GM19328 (cell line): ENCODE measurements around the gene SZRD1.
A peak's percentile ranks its signal among the peaks of the same experiment; 100 is the strongest.

ENCODE experiments used
- ATAC-seq: cut with Tn5 transposase; IDR thresholded peaks from one replicate; pipeline ENCODE4 v1.9.1; 2021; ENCODE audit warnings: mild to moderate bottlenecking, moderate library complexity; ENCODE audit not compliant: unreplicated experiment

SZRD1 gene

DNA sequence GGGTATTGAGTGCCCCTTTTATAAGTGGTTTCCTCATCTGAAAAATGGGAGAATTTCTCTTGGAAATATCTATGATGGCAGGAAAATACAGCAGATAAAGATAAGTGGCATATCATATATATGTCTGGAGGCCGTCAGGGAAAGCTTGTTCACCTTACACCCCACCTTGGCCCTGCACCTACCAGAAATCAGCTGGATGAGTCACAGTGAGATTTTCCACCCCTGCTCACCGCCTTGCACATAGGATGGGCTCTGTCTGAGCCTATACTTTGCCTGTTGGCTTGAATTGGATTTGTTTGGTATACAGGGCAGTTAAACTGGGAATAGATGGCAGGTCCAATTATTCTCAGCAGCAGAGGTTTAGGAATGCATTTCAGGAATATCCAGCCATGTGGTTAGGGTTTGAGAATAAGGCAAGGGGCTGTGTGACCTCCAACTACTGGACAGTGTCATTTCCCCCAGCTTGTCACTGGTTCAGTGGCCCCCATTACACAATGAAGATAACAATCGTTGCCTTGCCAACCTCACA lies 70.0 kb downstream of the SZRD1 start, which contains the start of gene SPATA21:
Gene SPATA21 (minus strand): TSS at position 479 of the 529 bp plus-strand sequence. CDS start 6,053 bp downstream, outside the sequence.
- no peak for ATAC-seq

DNA sequence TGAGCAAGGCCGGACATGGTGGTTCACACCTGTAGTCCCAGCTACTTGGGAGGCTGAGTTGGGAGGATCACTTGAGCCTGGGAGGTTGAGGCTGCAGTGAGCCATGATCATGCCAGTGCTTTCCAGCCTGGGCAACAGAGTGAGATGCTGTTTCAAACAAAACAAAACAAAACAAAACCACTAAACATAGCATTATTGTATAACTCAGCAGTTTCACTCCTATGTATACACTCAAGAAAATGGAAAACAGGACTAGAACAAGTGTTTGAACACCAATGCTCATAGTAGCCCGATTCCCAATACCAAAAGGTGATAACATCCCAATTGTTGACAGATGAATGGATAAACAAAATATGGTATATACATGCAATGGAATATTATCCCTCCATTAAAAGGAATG lies 71.5 kb downstream of the SZRD1 start:
- ATAC-seq: no peak

DNA sequence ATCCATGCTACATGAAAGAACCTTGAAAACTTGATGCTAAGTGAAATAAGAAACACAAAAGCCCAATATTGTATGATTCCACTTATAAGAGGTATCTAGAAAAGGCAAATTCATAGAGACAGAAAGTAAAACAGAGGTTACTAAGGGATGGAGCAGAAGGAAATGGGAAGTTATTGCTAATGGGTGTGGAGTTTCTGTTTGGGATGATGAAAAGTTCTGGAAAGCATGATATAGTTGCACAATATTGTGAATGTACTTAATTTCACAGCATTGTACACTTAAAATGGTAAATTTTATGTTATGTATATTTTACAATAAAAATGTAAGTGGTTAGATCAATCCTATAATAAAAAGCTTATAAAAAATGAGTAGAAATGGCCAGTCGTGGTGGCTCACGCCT lies 71.9 kb downstream of the SZRD1 start:
- ATAC-seq: no peak

DNA sequence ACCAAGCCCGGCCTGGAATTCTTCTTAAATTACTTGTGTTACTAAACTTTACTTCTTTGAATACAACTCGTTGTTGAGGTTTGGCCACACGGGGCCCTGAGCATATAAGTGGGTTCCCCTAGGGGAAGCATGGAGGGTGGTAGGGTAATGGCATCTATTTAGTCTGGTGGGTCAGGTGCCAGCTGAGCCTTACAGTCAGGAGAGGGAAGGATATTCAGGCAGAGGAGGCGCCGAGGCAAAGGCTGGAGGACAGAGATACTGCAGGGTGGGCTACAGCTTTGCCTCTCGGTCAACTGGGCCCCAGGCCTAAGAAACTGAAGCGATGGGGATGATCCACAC lies 73.1 kb downstream of the SZRD1 start:
- peak; percentile 24 for ATAC-seq

DNA sequence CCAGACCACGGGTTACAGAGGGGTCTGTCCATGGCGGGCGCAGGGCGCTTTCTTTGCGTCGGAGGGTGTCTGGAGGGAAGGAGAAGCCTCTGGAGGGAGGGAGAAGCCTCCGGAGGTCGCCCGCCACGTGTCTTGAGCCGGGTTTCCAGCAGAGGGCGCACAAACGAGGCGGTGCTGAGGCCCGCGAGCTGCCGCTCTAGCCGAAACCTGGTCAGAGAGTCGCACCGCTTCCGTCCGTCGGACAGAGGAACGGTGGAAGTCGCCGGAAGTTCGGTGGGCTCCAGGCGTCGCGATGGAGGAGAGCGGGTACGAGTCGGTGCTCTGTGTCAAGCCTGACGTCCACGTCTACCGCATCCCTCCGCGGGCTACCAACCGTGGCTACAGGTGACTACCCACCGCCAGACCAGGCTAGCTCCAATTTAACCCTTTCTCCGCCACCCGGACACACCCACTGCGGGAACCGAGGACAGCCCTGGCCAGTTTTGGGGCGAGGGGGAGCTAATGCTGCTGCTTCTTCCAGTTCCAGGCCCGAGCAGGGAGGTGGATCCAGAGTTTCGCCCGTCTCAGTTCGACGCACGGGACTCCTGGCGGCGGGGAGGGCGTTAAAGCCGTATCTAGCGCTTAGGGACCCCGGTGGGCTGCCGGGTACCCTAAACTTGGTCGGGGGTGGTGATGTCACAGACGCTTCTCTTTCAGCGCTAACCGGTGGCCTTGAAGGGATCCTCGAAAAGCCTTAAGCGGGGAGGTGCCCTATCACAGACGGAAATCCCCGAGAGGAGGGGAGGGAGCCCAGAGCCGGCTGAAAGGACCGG lies 73.6 kb downstream of the SZRD1 start, which contains the start of gene NECAP2:
Gene NECAP2 (plus strand): TSS at position 255 of the 812 bp plus-strand sequence. CDS start 38 bp downstream, at position 293.
- peak; percentile 81 for ATAC-seq

DNA sequence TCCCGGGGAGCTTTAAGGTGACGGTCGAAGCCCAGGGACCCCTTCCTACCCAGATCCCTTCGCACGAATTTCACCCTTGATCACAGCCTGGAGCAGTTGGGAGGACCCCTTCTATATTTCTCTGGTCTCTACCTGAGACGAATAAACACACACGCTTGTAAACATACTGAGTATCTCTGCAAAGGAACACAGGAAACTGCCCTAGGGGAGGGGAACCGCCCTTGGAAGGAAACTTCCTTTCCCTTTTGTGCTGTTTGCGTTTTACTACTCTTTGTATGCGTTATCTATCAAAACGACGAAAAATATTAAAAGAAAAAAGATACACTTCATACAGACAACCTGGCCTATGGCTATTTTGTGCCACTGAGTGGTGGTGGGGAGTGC lies 74.2 kb downstream of the SZRD1 start:
- no peak for ATAC-seq

DNA sequence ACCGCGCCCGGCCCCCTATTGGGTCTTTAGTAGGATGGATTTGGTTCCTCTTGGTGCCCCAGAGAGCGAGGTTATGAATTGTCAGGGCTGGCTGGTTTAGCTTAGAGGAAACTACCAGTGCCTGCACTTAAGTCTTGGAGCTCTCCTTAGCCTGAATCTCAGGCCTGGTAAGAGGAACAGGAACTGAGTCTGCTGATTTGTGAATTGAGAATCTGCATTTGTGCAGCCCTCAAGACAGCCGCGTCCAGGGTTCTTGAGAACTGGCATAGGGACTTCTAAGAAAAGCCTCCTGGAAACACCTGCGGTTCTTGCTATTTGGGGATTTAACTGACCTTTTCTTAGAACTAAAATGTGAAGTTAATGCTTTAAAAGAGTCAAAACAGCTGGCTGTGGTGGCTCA lies 75.2 kb downstream of the SZRD1 start:
- ATAC-seq: no peak

DNA sequence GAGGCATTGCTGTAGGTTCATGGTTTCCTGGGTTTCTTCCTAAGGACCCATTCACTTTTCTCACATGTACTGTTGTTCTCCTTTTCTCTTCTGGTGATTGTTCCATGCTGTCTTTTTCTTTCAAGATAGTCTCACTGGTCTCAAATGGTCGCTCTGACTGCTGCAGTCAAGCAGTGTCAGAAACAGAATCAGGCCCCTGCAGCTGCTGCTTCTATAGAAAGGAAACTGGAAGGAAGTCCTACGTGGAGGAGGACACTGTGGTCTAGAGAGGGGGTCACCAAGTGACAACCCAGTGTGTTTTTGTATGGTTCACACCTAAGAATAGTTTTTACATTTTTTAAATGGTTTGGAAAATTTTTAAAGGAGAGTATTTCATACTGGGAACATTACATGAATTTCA lies 75.9 kb downstream of the SZRD1 start:
- ATAC-seq: no peak

DNA sequence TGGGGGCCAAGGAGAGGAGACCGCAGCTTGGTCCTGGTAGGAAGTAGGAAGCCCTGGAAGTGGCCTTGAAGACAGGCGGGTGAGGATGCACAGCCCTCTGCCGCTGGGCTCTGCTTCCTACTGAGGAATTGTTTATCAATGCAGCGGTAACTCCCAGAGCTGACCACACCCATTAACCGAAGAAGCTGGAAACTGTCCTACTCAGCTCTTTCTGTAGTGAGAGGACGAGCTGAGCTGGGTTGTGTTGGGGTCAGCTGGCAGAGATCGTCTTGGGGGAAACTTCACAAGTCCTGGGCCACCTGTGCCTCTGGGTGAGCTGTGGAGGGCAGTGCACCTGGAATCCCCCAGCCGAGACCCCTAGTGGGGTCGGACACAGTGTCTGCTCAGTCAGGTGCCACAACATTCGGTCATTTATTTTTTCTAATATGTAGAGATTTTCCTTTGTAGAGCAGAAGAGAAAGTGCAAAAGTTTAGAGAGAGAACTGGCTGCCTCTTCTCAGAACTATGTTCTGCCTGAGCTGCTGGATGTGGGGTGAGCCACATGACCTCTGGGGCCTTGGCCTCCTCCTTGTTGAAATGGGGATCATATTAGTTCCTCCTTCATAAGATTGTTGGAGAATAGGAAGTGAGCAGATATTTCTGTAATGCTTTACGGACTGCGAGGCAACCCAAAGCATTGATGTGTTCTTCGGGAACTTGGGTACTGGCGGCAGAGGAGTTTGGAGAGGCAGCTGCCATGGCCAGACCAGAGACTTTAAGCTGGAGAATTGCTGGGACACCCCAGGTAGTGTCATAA lies 77.1 kb downstream of the SZRD1 start:
- no peak for ATAC-seq

DNA sequence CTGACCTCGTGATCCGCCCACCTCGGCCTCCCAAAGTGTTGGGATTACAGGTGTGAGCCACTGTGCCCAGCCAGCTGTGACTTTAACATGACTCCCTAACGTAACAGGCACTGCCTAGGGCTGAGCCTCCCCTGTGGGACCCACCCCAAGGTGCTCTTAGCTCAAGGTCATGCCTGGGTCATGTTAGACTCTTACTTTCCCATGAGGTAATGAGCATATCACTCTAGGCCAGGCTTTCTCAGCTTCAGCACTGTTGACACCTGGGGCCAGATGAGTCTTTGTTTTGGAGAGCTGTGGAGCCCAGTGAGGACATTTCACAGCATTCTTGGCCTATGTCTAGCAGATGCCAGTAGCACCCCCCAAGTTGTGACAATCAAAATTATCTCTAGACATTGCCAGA lies 78.0 kb downstream of the SZRD1 start:
- ATAC-seq: no peak

DNA sequence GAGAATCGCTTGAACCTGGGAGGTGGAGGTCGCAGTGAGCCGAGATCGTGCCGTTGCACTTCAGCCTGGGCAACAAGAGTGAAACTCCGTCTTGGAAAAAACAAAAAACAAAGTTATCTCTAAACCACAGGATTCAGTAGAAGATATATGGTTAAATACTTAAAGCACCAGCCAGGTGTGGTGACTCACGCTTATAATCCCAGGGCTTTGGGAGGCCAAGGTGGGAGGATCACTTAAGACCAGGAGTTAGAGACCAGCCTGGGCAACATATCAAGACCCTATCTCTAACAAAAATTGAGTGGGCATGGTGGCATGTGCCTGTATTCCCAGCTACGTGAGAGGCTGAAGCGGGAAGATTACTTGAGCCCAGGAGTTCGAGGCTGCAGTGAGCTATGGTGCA lies 79.1 kb downstream of the SZRD1 start:
- no peak for ATAC-seq

DNA sequence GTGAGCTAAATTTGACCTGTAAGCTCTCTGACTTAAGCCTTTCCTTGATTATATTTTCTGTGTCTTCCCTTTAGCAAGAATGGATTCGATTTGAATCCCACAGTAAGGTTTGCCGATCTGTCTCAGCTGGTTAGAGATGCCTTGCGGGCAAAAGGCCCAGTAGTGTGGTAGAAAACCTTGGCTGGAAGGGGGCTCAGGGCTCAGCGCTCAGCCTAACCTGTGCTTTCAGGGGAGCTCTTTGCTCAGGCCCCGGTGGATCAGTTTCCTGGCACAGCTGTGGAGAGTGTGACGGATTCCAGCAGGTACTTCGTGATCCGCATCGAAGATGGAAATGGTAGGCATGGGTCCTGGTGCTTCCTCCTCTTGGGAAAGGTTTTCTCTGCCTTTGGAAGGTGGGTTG lies 80.6 kb downstream of the SZRD1 start:
- no peak for ATAC-seq
